CD4-positive, alpha-beta T cell treated with Interleukin-6 at 100 ng/mL for 8 hours (primary cell): Measurements from ENCODE around the gene ATM.
"Not testable (repeated sequence)": the region's sequence is repeated elsewhere in the genome, so short reads cannot be mapped to it uniquely, and the experiment has no call there.

Experiments used
- DNase-seq: peaks from one replicate; pipeline ENCODE4 v3.0.0-alpha.2; 2020; ENCODE audit warnings: mixed read lengths, low spot score

The ATM gene

GRCh38 chr11:108221911-108222573 is 825 bp upstream of the ATM start:
- no peak for DNase-seq

- DNase-seq: peak; percentile 66
These were observed 682 bp downstream of the ATM start for GRCh38 chr11:108223348-108224149.

DNA sequence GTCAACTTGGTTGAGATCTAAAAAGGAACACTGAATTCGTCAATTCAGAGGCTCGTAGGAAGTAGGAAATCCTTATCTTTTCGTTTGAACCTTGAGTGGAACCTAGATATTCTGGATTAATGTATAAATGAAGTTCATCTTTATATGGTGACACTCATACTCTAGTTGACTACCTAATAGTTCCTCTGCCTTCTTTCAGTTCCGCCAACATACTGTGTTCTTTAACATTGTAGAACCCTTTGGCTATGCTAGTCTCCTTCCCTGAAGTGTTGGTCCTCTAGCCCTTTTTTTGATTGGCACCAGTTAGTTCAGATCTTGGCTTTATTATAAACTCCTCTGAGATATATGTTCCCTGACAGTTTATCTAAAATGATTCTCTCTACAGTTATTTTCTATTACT is 1.5 kb downstream of the ATM start:
- no peak for DNase-seq

DNA sequence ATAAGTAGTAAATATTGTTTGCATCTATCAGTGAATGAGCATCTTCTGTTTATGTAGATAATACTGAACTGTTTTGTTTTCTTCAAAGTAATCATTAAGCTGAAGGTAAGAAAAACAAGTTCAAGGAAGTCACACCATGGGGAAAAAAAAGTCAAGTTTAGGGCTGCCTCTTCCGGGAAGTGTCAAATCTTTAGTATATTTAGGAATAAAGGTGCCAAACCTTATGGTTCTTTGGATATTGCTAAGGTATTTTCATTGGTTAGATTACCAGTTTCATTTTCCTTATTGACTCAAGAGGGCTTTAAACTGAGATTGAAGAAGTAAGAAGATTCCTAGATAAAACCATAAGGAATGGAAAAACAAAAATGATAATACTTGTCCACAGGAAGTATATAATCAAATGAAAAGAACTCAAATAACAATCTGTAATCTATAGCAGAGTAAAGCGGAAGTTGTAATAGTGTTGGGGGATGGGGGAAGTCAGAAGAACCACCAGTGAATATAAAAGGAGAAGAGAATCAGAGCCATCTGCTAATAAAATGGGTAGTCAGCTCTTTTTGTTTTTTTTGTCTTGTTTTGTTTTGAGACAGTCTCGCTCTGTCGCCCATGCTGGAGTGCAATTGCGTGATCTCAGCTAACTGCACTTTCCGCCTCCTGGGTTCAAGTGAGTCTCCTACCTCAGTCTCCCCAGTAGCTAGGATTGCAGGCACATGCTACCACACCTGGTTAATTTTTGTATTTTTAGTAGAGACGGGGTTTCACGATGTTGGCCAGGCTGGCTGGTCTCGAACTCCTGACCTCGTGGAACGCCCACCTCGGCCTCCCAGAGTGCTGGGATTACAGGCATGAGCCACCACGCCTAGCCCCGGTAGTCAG is 2.3 kb downstream of the ATM start:
- DNase-seq: peak; percentile 76

GRCh38 chr11:108226036-108226435 is 3.2 kb downstream of the ATM start:
- no peak for DNase-seq

GRCh38 chr11:108228251-108228650 is 5.4 kb downstream of the ATM start:
- DNase-seq: no peak

- no peak for DNase-seq
These were observed 10.5 kb downstream of the ATM start for GRCh38 chr11:108233277-108233945.

GRCh38 chr11:108235192-108235591 is 12.3 kb downstream of the ATM start:
- no peak for DNase-seq

- no peak for DNase-seq
These were observed 12.8 kb downstream of the ATM start for GRCh38 chr11:108235633-108236032.

- peak; percentile 25 for DNase-seq
These were observed 14.2 kb downstream of the ATM start for GRCh38 chr11:108237058-108237481.

GRCh38 chr11:108239076-108239475 is 16.2 kb downstream of the ATM start:
- peak; percentile 45 for DNase-seq

GRCh38 chr11:108241330-108242037 is 18.6 kb downstream of the ATM start:
- DNase-seq: no peak

GRCh38 chr11:108242422-108242821 is 19.6 kb downstream of the ATM start:
- no peak for DNase-seq

DNA sequence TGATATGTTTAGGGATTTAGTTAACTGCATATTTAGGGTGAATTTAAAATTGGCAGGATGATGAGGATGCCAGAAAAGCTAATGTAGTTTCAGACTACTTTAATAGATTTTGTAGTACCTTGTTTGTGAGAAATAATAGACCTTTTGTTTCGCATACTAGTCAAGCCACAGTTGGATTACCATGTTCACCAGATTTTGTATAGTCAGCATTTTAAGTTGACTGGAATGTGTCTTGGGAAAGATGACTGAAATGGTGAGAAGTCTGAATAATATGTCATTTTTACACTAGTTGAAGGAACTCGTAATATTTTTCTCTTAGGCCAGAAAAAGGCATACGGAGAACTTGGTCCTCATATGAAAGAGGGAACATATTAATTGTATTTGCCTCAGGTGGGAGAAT is 23.4 kb downstream of the ATM start:
- no peak for DNase-seq

- DNase-seq: no peak
These were observed 24.0 kb downstream of the ATM start for GRCh38 chr11:108246885-108247284.

DNA sequence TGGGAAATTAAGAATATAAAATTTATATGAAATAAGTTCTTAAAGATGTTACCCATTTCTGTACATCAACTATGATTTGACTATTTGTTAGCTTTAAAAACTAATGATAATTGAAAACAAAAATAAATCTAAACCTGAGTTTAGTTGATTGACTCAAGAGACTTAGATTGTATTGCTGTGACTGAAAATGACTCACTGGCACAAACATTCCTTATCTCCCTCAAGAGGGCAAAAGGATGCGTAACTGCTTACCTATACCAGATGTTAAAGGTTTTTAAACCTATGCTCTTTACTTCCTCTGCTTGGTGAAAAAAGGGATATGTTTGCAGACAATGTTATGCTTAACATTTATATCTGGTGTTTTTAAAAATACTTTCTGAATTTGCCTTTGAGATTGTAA is 30.3 kb downstream of the ATM start:
- no peak for DNase-seq

DNA sequence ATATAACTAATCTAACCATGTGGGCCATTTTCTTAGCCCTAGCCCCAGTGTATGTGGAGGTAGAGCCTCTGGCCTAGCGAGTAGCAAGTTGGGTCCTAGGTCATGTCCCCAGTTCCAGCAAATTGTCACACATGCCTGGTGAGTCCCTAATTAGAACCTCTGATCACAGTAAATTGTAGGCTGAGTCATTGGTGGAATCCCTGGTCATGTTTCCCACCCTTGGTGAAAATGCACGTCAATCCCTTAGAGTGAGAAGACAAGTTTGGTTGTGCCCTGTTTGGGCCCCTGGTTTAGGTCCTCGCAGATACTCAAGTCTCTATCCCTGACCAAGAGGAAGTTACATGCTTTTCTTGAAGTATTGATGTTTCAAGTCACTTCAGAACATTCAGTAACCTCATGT is 46.7 kb downstream of the ATM start:
- DNase-seq: no peak

- DNase-seq: not testable (repeated sequence)
These were observed 54.2 kb downstream of the ATM start for GRCh38 chr11:108276985-108277616.

- DNase-seq: no peak
These were observed 55.7 kb downstream of the ATM start for GRCh38 chr11:108278546-108278945.

- no peak for DNase-seq
These were observed 56.1 kb downstream of the ATM start for GRCh38 chr11:108278954-108279353.

DNA sequence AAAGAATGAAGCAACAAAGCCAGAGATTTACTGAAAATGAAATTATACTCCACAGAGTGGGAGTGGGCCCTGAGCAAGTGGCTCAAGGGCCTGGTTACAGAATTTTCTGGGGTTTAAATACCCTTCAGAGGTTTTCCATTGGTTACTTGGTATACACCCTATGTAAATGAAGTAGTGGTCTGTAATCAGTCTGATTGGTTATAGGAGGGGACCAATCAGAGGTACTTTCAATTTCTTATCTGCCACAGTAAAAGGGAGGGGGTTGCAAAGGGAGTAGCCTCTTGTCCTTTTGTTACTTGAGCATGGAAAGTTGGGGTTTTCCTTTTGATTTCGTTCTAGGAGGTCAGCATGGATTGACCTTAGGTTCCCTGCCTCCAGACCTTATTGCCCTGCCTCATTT is 63.5 kb downstream of the ATM start:
- DNase-seq: no peak
